ENCODE results near the gene LRP8. TPM values are rescaled to one million over a fixed set of nuclear protein-coding genes. Genes with fewer than 3 reads are reported as not detected.

Gene LRP8
- polyA plus RNA-seq, 2 of the 4 experiments (the other 2 are of a cell fraction) = 32.6 to 46.1 TPM

DNA sequence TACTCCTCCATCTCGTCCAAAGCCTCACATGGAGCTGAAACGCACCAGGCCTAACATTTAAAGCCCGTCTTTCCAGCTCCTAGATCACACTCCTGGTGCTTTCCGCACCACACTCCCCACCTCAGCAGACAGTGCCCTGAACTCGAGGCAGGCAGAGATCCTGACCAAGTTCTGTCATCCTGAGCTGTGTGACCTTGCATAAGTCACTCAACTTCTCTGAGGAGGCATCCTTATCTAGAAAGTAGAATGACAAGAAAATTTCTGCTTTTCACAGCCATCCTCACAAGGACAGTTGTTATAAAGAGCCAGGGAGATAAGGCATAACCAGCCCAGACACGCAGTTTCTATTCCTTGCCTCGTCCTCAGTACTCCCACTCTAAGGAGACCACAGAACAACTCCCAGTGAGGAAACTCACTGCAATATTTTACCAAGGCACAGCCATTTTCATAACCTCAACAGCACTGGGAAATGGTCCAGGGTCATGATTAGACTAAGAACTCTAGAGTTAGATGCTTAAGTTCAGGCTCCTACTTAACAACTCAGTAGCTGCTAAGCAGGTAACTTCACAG is 3.1 kb downstream of the LRP8 start:
- ATAC-seq = no peak
- DNase-seq (ENCODE audit: low read depth in 1 of 2, low spot score in 1 of 2) = no peak
- ChIA-PET CTCF (interaction anchor here (0.6 kb wide), 1 partner anchor 1408 kb away, joined by 3 read pairs; no protein-coding TSS in a partner anchor), POLR2A (interaction anchor here (1.6 kb wide), 1 partner anchor 69 kb away, joined by 4 read pairs; no protein-coding TSS in a partner anchor)
- Histone ChIP-seq H3K4me1 (peaks cover 19% of the 10 kb centered on the region), H3K4me3 (no peak overlapping the region), H3K4me2 (peak overlapping the region; percentile 97), H3K27ac (peak overlapping the region; percentile 95 to 99), H3K9me3 (no peaks in the 10 kb centered on the region)
- FAIRE-seq = no peak
- TF ChIP-seq RNF2 (IDR thresholded peaks at IDR 0.05; ENCODE audit: borderline replicate concordance, low read depth) (no peak), FOXS1 (CRISPR knock-in tag; IDR thresholded peaks at IDR 0.05) (no peak), HES2 (IDR thresholded peaks at IDR 0.05) (no peak), SMC3 (IDR thresholded peaks at IDR 0.05) (no peak), HOXB5 (CRISPR knock-in tag; IDR thresholded peaks at IDR 0.05) (no peak), POLR2AphosphoS2 (conservative IDR thresholded peaks at IDR 0.05; ENCODE audit: low read length) (no peak), PBX3 (IDR thresholded peaks at IDR 0.05) (no peak), ZC3H11A (IDR thresholded peaks at IDR 0.05) (no peak), MAFK (IDR thresholded peaks at IDR 0.05; ENCODE audit: partially characterized antibody) (no peak), HDAC2 (IDR thresholded peaks at IDR 0.05) (no peak), FOSB (CRISPR knock-in tag; IDR thresholded peaks at IDR 0.05) (no peak), ZFP36 (IDR thresholded peaks at IDR 0.05; ENCODE audit: borderline replicate concordance, partially characterized antibody) (no peak), BHLHE40 (IDR thresholded peaks at IDR 0.05; ENCODE audit: low read depth, low read length) (no peak), CHD2 (IDR thresholded peaks at IDR 0.05; ENCODE audit: low read length, partially characterized antibody) (no peak), EP300 (IDR thresholded peaks at IDR 0.05) (no peak), ESRRA (IDR thresholded peaks at IDR 0.05; ENCODE audit: borderline replicate concordance, low read length) (no peak)
- TF ChIP-seq, protein P1, sequence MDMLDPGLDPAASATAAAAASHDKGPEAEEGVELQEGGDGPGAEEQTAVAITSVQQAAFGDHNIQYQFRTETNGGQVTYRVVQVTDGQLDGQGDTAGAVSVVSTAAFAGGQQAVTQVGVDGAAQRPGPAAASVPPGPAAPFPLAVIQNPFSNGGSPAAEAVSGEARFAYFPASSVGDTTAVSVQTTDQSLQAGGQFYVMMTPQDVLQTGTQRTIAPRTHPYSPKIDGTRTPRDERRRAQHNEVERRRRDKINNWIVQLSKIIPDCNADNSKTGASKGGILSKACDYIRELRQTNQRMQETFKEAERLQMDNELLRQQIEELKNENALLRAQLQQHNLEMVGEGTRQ (IDR thresholded peaks at IDR 0.05) = no peak
- 95% methylated on average over 7 of the region's 7 CpGs for WGBS (ENCODE audit: missing lambda C conversion rate)

- DNase-seq (ENCODE audit: low read depth in 1 of 2, low spot score in 1 of 2) (no peak), FAIRE-seq (no peak), ATAC-seq (no peak)
- ChIA-PET CTCF (interaction anchor here (1.4 to 1.5 kb wide), 2 partner anchors 46 to 47 kb away, joined by 3 to 5 read pairs; no protein-coding TSS in a partner anchor), POLR2A (interaction anchor here (1.6 kb wide), 1 partner anchor 69 kb away, joined by 4 read pairs; no protein-coding TSS in a partner anchor)
- Histone ChIP-seq H3K27ac (peak overlapping the region in 1 of 2 experiments; percentile 95; a peak in 3 of 6 replicates), H3K4me3 (no peak overlapping the region), H3K9me3 (no peaks in the 10 kb centered on the region), H3K4me1 (peaks cover 19% of the 10 kb centered on the region), H3K4me2 (peak overlapping the region; percentile 97; the same call in 1 of the 3 replicates)
- WGBS (ENCODE audit: missing lambda C conversion rate) = 96% methylated on average over 10 of the region's 10 CpGs
- no peak for TF ChIP-seq NPAS2 (CRISPR knock-in tag; IDR thresholded peaks at IDR 0.05; ENCODE audit: borderline replicate concordance)
- no peak for TF ChIP-seq FOSL2 (IDR thresholded peaks at IDR 0.05)
- no peak for TF ChIP-seq FOSL2 (CRISPR knock-in tag; IDR thresholded peaks at IDR 0.05)
- no peak for TF ChIP-seq RARB (CRISPR knock-in tag; IDR thresholded peaks at IDR 0.05)
- TF ChIP-seq ZFP36 (IDR thresholded peaks at IDR 0.05; ENCODE audit: borderline replicate concordance, partially characterized antibody) = no peak
- no peak for TF ChIP-seq ATOH8 (CRISPR knock-in tag; IDR thresholded peaks at IDR 0.05; ENCODE audit: low read depth)
- TF ChIP-seq BHLHE40 (IDR thresholded peaks at IDR 0.05; ENCODE audit: low read depth, low read length) = no peak
- TF ChIP-seq ESRRA (IDR thresholded peaks at IDR 0.05; ENCODE audit: borderline replicate concordance, low read length) = no peak
- TF ChIP-seq RCOR1 (IDR thresholded peaks at IDR 0.05; ENCODE audit: low read depth, low read length) = no peak
- TF ChIP-seq POLR2A (IDR thresholded peaks at IDR 0.05; ENCODE audit: low read length) = no peak
- TF ChIP-seq ZSCAN20 (CRISPR knock-in tag; IDR thresholded peaks at IDR 0.05) = no peak
- TF ChIP-seq SREBF2 (IDR thresholded peaks at IDR 0.05) = no peak
- no peak for TF ChIP-seq RNF2 (IDR thresholded peaks at IDR 0.05; ENCODE audit: borderline replicate concordance, low read depth)
Observed at GRCh38 chr1:53324321-53324720, 3.5 kb downstream of the LRP8 start.
